HG03575 (cell line): ENCODE data around the gene NLE1.
"Not testable (repeated sequence)": the region's sequence is repeated elsewhere in the genome, so short reads cannot be mapped to it uniquely, and the experiment has no call there.

Experiments
- ATAC-seq: cut with Tn5 transposase; IDR thresholded peaks from one replicate; pipeline ENCODE4 v1.9.1; 2021; ENCODE audit not compliant: unreplicated experiment, insufficient number of reproducible peaks, low FRiP score; ENCODE audit errors: extremely low read depth

The NLE1 gene

DNA sequence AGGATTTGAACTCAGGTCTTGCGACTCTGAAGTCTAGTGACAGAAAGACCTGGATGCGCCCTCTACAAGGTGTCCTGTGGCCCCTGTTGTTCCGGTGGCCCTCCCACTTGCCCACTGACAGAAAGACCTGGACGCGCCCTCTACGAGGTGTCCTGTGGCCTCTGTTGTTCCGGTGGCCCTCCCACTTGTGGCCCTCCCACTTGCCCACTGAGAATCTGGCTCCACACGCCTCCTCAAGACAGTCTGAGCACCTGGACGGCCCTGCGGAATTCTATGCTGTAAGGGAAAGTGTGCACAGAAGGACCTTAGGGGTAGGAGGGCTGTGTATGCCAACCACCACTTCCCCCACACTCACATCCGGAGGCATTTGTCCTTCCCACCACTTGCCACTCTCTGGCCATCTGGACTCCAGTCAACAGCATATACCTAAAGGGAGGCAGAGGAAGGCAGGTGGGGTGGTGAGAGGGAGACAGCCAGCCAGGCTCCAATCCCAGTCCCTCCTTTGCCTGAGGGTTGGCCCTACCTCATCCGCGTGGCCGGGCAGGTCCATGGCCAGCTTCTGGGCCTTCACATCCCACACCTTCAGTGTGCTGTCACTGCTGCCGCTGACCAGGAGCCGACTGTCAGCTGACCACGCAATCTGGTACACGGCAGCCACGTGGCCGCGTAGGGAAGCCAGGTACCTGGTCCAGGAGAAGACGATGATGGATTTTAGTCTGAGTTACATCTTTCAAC, 9.1 kb downstream of the NLE1 start:
- ATAC-seq, result no peak

DNA sequence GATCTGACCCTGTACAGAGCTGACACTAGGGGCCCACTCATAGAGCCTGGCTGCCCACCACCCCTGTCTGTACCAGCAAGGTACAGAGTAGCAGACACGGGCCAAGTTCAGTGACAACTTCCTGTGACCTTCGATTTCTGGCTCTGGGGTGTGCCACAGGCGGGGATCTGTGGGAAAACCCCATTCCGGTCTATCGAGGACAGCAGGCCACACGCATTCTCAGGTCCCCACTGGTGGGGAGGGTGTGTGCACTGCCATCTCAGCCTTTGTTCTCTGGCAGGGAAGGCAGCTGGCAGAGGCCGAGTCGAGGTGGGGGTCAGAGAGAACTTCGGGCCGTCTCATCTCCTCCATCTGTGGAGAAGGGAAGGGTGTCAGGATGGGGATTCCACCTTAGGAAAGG, 10.0 kb downstream of the NLE1 start:
- ATAC-seq, result no peak

- no peak for ATAC-seq
These were observed 11.7 kb downstream of the NLE1 start for GRCh38 chr17:35130392-35130791.

DNA sequence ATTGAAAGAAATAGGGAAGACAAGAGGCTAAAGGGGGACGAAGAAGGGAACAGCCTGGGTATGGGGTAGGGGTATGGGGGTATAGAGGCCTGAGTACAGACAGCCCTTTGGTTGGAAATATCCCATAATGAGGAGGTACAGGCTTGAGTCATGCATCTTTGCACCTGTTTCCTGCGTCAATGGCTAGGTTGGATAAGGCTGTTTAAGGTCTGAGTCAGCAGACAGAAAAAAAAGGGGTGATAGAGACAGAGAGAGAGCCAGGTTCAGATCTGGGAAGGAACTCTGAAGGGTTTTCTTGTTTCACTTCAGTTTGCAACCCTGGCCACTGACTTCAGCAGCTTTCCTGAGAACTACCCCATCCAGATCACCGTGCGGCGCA, 12.1 kb downstream of the NLE1 start:
- no peak for ATAC-seq

DNA sequence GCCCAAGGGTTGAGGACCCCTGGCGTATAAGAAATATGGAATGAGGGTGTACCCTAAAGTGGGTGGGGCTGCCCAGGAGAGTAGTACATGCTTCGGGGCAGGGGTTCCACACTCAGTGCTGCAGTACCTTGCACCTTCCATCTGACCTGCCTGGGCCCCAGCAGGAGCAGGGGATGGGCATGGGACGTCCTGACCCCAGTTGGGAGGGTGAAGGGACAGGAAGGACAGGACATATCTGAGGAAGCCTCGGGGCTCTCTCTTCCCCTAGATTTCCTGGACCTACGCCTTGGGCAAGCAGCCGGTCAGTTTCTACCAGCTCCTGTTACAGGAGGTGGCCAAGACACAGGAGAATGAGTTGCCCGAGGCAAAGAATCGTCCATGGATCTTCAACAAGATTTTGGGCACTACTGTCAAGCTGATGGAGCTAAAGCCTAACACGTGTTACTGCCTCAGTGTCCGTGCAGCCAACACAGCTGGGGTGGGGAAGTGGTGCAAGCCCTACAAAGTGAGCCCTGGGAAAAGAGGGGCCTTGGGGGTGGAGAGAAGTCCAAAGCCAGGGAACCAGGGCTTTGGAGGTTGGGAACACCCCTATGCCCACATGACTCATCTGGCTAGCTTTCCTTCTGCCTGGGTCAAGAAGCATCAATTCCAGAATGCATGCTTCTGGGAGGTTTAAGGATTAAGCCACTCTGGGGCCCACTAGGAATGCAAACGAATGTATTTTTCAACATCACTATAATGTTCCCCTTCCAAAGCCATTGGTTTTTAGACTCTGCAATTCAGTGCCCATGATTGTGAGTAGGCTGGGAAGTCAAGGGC, 12.7 kb downstream of the NLE1 start:
- no peak for ATAC-seq

GRCh38 chr17:35127751-35128514, 14.2 kb downstream of the NLE1 start:
- ATAC-seq, result no peak

DNA sequence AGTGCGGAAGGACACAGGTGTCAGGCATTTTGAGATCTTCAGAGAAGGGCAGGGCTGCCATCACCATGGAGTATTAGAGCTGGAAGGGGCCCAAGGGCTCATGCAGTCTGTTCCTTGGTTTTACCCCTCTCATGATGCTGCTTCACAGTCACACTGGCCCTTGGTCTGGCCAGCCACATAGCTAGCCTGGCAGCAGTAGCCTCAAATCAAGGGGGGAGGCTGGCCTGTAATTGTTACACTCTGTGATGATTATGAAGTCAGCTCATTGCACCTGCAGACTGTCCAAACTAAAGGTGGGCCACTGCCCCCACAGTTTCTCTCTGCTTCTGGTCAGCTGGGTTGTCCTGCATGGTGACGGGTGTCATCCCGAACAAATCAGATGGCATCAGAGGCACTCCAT, 20.8 kb downstream of the NLE1 start, which contains the start of gene FNDC8:
Gene FNDC8, plus strand, starts transcription at position 301 of the 400 bp plus-strand sequence. Its CDS starts 79 bp downstream, at position 380.
- no peak for ATAC-seq

- no peak for ATAC-seq
These were observed 22.5 kb downstream of the NLE1 start, which contains the start of gene RAD51D for GRCh38 chr17:35119370-35120165. RAD51D (minus strand) TSS chr17:35119860; CDS start chr17:35119613, 247 bp downstream.

- ATAC-seq, result no peak
These were observed 24.1 kb downstream of the NLE1 start for GRCh38 chr17:35117984-35118383.

GRCh38 chr17:35116845-35117244, 25.3 kb downstream of the NLE1 start:
- ATAC-seq, result no peak

- ATAC-seq, result not testable (repeated sequence)
These were observed 31.3 kb downstream of the NLE1 start for GRCh38 chr17:35110791-35111190.

DNA sequence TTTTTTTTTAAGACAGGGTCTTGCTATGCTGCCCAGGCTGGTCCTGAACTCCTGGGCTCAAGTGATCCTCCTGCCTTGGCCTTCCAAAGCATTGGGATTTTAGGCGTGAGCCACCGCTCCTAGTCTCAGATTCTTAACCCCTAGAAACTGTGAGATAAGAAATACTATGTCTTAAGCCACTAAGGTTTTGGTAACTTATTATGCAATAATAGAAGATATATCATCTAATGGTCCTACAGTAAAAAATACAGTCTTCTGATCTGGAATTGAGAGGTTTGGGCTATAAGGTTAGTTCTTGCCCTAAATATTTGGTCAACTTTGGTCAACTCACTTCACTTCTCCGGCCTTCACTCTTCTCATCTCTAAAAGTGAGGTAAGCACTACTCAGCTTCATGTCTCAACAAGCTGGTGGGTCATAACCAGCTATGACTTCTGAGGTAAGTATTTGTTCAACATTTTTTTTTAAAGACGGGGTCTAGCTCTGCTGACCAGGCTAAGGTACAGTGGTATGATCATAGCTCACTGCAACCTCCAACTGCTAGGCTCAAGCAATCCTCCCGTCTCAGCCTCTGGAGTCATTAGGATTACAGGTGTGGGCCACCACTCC, 37.2 kb downstream of the NLE1 start:
- no peak for ATAC-seq

DNA sequence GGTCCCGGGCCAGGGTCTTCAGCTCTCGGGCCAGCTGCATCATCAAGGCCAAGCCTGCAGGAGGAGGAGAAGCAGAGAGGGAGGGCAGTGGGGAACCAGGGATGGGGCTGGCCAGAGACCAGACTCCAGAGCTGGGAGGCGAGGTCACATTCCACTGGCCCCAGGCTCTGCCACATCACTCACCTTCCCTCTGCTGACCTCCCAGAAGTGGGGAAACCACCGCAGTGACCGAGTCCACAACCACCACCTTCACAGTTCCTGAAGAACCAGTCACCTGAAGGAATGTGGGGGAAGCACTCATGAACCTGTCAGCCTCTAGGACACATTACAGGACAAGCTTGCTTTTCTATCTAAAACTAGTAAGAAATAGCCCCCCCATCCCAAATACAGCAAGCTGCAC, 38.8 kb downstream of the NLE1 start:
- no peak for ATAC-seq

GRCh38 chr17:35101725-35102124, 40.4 kb downstream of the NLE1 start:
- ATAC-seq, result no peak

DNA sequence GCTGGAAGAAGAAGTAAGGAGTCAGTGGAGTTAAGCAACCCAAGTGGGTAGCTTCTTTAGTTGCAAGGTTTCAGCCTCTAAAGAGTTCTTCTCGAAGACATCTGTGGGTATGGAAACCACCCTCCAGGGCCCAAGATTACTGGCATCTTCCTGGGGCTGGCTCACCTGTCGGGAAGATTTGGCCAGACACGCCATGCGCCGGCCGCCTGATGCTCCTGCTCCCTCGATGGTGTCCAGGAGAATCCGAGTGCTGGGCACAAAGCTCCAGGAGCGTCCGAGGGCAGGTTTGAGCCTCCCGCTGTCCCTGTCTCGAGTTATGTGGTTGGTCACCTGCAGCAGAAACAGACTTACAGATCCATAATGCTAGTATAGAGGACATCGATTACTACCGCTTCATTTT, 41.1 kb downstream of the NLE1 start:
- no peak for ATAC-seq

DNA sequence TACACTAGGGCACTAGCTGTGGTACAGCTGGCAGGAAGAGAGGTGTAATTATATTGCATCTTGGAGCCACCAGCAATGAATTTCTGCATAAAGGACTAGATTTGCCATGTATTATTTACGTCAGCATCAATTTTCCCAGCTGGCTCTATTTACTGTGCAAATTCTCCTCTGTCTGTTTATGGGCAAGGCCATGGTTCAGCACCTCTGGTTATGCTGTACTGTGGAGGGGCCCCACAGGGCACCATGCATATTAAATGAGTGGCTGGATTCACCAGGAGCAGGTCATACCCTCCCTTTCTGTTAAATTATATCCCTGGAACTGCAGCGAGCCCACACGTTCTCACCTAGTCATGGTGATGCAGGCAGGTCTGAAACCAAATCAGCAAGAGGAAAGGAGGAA, 42.2 kb downstream of the NLE1 start:
- ATAC-seq, result no peak

DNA sequence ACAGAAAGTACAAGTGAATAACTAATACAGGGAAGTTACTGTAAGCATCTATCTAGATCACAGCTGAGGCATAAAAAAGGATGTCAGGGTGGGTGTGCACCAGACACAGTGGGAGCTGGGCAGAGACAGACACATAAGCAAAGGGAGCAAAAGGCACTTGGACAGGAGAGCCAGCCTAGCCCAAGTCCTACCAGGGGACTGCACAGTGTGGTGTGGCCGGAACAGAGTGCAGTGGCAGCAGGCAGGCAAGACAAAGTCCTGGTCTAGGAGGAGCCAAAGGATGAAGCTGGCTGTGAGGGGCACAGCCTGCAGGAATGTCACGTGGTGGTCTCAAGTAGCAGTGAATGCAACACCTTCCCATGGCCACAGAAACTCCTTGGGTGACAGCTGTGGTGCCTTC, 44.3 kb downstream of the NLE1 start:
- ATAC-seq, result no peak

GRCh38 chr17:35095741-35096140, 46.4 kb downstream of the NLE1 start:
- no peak for ATAC-seq
